ENCODE data around the gene GAGE10. TPM values are rescaled to one million over a fixed set of nuclear protein-coding genes. Genes with fewer than 3 reads are reported as not detected.
"Not testable (repeated sequence)": the region's sequence is repeated elsewhere in the genome, so short reads cannot be mapped to it uniquely, and the experiment has no call there.

Gene GAGE10
- total RNA-seq, 4 donors from 2014 or later: not detected

DNA sequence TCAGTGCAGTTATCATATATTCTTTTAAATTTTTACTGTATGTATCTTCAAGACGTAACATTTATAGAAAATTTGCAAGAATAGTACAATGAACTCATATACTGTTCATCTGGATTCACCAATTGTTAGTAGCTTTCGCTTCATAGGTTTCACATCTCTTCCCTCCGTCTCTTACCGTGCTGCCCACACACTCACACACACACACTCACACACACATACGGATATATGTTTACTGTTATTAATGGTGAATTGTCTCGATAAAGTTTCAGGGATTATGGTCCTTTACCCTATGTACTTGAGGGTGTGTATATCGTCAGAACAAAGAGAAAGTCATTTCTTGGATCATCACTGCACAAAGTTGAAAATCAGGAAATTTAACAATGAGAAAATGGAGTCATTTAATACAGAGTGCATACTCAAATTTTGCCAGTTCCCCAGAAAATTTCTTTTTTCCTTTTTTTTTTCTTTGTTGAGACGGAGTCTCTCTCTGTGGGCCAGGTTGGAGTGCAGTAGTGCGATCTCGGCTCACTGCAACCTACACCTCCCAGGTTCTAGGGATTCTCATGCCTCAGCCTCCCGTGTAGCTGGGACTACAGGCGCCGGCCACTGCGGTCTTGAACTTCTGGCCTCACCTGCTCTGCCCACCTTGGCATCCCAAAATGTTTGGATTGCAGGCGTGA, 41.2 kb downstream of the GAGE10 start:
- H3K27ac ChIP-seq; H3K36me3 ChIP-seq; DNase-seq; H3K4me3 ChIP-seq; H3K9me3 ChIP-seq; intact Hi-C loops (cut with DNase I; ENCODE audit: low total_unique reads); H3K27me3 ChIP-seq; H3K4me1 ChIP-seq: not testable (repeated sequence)

DNA sequence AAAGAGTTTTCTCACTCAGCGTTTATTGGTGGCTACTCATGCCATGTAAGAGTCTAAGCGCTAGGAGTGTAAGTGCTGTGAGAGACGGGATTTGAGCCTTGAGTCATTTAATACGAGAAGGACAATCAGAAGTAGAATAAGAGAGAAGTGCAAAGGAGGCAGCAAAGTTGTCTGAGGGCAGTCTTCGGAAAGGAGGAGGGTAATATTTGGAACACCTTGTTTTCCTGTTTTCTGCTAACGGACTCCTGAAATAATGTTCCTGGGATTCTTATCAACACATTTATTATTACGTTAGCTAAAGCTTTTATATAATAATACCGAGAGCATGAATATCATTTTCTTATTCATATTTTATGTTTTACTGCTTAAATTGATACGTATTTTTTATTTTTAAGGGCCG, 42.0 kb downstream of the GAGE10 start:
- DNase-seq; H3K4me3 ChIP-seq; intact Hi-C loops (cut with DNase I; ENCODE audit: low total_unique reads); H3K27ac ChIP-seq; H3K36me3 ChIP-seq; H3K9me3 ChIP-seq; H3K27me3 ChIP-seq; H3K4me1 ChIP-seq: not testable (repeated sequence)

DNA sequence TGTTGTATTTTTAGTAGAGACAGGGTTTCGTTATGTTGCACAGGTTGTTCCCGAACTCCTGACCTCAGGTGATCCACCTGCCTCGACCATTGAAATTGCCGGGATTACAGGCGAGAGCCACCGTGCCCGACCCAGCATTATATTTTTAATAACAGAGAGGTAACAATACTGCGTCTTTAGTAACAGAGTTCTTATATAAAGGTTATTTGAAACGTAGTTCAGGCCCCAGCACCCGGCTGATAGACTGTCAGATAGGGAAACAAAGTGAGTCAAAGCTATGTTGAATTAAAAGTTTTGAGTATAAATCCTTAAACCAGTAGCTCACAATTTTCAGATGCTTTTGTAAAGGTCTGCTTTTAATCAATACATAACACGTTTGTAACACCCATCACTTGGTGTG, 42.7 kb downstream of the GAGE10 start:
- intact Hi-C loops (cut with DNase I; ENCODE audit: low total_unique reads); H3K27me3 ChIP-seq; H3K27ac ChIP-seq; H3K4me3 ChIP-seq; H3K4me1 ChIP-seq; H3K36me3 ChIP-seq; H3K9me3 ChIP-seq: not testable (repeated sequence)
- DNase-seq: peak in 1 of 2 donors; percentile 31

Other genes with a start within 250 kb of the GAGE10 start
- 10 to 100 TPM in 1 of 4 donors, 1 to 10 TPM in 3; 2.0 to 12.0 (median 4.2) TPM for gene CCDC120, start 244.6 kb upstream of the GAGE10 start, total RNA-seq
- gene PRAF2, start 229.6 kb upstream of the GAGE10 start, total RNA-seq: 10 to 100 TPM in 2 of 4 donors, 1 to 10 TPM in 1, under 1 TPM in 1; 0.77 to 45.2 (median 23.8) TPM
- 10 to 100 TPM; 37.6 to 96.5 (median 58.7) TPM for gene WDR45, start 223.8 kb upstream of the GAGE10 start, total RNA-seq
- 10 to 100 TPM in 2 of 4 donors, 1 to 10 TPM in 2; 5.6 to 22.0 (median 12.8) TPM for gene GPKOW, start 179.9 kb upstream of the GAGE10 start, total RNA-seq
- gene MAGIX, start 140.9 kb upstream of the GAGE10 start, total RNA-seq: 10 to 100 TPM in 1 of 4 donors, 1 to 10 TPM in 2, under 1 TPM in 1; 0.77 to 12.4 (median 5.2) TPM
- gene PLP2, start 131.7 kb upstream of the GAGE10 start, total RNA-seq: 100 to 1,000 TPM in 1 of 4 donors, 10 to 100 TPM in 1, 1 to 10 TPM in 2; 2.6 to 171 (median 23.3) TPM
- 10 to 100 TPM; 14.2 to 17.6 (median 15.8) TPM for gene PRICKLE3, start 117.3 kb upstream of the GAGE10 start, total RNA-seq
- gene SYP, start 103.5 kb upstream of the GAGE10 start, total RNA-seq: 1 to 10 TPM in 3 of 4 donors, not detected in 1; 2.0 to 4.4 (median 3.0) TPM
- gene CACNA1F, start 70.3 kb upstream of the GAGE10 start, total RNA-seq: under 1 TPM in 2 of 4 donors, not detected in 2; 0.07 to 0.98 TPM
- 10 to 100 TPM in 2 of 4 donors, 1 to 10 TPM in 2; 1.0 to 15.3 (median 10.6) TPM for gene CCDC22, start 68.2 kb upstream of the GAGE10 start, total RNA-seq
- gene FOXP3, start 38.9 kb upstream of the GAGE10 start, total RNA-seq: not detected
- gene PPP1R3F, start 33.9 kb upstream of the GAGE10 start, total RNA-seq: 10 to 100 TPM in 1 of 4 donors, 1 to 10 TPM in 3; 3.3 to 16.5 (median 8.0) TPM
- gene GAGE12J, start 18.4 kb downstream of the GAGE10 start, total RNA-seq: not detected
- not detected for gene GAGE13, start 27.9 kb downstream of the GAGE10 start, total RNA-seq
- not detected for gene GAGE12C, start 228.5 kb downstream of the GAGE10 start, total RNA-seq
- gene GAGE12D, start 238.1 kb downstream of the GAGE10 start, total RNA-seq: not detected
- not detected for gene GAGE12E, start 247.6 kb downstream of the GAGE10 start, total RNA-seq

Measured in uterus (tissue), 4 donors.